ENCODE results near the gene IKZF1.

GRCh38 chr7:50393076-50393475 lies 88.6 kb downstream of the IKZF1 start:
- TF ChIP-seq CTCF (IDR thresholded peaks at IDR 0.05 in 8 of 11, conservative IDR thresholded peaks at IDR 0.05 in 3 of 11) (no peak), POLR2A (IDR thresholded peaks at IDR 0.05) (no peak)
